Inferior parietal cortex (tissue), 1 donor: ENCODE results near the gene RUNX2.

ENCODE experiments used
- DNase-seq: peaks from one replicate; pipeline ENCODE4 v3.0.0-alpha.2; 2016; ENCODE audit errors: extremely low spot score

RUNX2 gene

GRCh38 chr6:45483021-45483420 is 154.9 kb downstream of the RUNX2 start:
- DNase-seq = no peak

- DNase-seq = no peak
Measured at GRCh38 chr6:45483501-45483900, 155.4 kb downstream of the RUNX2 start.

DNA sequence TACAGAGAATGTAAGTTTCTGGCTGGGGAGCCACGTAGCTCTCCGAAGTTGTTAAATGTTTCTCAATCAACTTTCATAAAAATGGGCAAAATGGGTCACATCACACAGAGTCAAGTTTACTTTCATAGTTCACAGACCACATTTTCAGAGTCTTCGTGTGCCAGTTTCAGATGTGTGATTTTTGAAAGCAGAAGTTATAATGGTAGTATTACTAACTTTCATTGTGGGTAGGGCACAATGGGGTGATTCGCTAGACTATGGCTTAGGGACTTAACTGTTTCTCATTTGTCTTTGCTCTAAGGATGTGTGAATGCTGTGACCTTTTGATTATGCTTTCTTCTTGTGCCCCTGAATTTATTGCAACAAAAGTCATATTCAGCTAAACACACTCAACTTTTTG is 158.6 kb downstream of the RUNX2 start:
- DNase-seq = no peak

DNA sequence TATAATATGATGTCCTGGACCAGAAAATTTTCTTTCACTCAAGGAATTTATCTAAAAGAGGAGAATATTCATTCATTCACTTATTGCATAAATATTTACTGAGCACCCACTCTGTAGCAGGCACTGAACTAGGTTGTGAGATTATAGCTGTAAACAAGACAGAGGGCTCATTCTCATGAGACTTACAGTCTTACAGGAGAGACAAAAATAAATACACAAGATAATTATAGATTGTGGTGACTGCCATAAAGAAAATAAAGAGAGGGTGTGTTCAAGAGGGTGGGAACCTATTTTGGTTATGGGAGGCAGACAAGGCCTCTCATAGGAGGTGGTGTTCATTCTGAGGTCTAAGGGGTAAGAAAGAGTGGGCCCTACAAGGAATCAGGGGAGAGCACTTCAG is 159.5 kb downstream of the RUNX2 start:
- DNase-seq = no peak

- DNase-seq = no peak
Measured at GRCh38 chr6:45488269-45488668, 160.1 kb downstream of the RUNX2 start.

DNA sequence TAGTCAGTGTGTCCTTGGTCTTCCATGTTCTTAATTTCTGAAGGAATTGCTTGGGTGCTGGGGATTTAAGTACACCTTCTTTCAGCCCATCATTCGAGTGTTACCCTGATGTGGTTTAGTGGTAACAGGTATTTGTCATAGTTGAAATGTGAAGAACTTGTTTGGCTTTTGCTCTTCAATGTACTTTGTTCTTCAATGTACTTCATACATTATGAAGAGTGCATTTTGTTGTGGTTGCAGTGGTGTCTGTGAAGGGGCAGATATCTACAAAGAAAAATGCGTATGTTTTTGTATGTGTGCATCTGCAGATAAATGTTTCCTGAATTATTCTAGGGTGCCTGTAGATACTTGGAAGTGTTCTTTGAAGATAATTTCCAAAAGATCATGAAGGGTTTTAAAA is 160.8 kb downstream of the RUNX2 start:
- DNase-seq = no peak

- no peak for DNase-seq
Measured at GRCh38 chr6:45491048-45491735, 163.1 kb downstream of the RUNX2 start.

DNA sequence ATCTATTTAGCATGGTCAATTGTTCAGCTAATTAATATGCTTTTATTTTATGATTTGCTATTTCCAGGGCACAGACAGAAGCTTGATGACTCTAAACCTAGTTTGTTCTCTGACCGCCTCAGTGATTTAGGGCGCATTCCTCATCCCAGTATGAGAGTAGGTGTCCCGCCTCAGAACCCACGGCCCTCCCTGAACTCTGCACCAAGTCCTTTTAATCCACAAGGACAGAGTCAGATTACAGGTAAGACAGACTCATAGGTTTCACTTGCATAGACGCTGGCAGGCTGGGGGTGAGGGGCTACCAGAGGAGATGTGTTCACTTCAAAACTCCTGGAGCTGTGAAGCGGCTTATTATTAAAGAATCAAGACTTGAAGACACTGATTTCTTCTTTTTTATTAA is 163.7 kb downstream of the RUNX2 start:
- DNase-seq = no peak

- DNase-seq = no peak
Measured at GRCh38 chr6:45493761-45494160, 165.6 kb downstream of the RUNX2 start.

DNA sequence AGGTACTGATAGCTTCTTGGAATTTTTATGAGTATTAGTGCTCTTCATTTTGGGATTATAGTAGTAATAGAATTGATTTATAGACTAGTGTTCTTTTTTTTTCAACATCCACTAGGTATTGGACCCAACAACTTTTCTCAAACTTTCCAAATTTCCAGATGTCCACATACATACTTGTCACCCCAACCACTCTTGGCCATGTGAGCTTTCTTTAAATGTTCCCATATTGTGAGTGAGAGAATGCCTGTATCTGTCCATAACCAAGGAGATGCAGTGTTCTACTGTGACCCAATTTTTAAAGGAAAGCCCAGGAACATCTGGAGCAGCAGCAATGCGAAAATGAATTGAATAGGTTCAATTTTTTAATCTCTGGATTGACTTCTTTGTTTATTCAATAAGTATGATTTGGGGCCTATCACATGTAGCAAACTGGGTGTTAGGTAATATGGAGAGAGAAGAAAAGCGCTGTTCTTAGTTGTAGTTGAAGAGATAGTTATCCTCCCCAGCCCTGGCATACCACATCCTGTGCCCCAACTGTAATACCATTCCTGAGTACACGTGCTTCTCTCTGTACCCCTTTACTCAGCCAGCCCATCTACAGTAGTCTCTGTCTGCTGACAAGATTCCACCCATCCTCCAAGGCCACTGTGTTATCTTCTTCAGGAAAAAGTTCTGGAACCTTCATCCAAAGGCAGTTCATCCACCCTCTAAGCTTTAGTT is 166.4 kb downstream of the RUNX2 start:
- DNase-seq = no peak

GRCh38 chr6:45495429-45496084 is 167.4 kb downstream of the RUNX2 start:
- no peak for DNase-seq

DNA sequence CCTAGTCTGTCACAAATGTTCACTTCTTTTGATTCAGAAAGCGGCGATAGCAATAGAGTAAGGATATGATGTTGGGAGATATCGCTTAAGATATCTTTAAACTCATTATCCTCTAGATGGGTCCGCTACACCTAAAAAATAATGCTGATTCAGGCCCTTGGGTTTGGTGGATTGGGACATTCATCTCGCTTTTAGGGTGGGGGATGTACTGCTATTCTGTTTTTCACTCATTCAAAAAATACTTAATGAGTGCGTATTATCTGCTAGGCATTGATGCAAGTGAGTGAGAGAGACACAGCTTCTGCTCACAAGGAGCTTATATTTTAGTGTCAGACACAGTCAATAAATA is 167.9 kb downstream of the RUNX2 start:
- no peak for DNase-seq

GRCh38 chr6:45498591-45498990 is 170.5 kb downstream of the RUNX2 start:
- no peak for DNase-seq

DNA sequence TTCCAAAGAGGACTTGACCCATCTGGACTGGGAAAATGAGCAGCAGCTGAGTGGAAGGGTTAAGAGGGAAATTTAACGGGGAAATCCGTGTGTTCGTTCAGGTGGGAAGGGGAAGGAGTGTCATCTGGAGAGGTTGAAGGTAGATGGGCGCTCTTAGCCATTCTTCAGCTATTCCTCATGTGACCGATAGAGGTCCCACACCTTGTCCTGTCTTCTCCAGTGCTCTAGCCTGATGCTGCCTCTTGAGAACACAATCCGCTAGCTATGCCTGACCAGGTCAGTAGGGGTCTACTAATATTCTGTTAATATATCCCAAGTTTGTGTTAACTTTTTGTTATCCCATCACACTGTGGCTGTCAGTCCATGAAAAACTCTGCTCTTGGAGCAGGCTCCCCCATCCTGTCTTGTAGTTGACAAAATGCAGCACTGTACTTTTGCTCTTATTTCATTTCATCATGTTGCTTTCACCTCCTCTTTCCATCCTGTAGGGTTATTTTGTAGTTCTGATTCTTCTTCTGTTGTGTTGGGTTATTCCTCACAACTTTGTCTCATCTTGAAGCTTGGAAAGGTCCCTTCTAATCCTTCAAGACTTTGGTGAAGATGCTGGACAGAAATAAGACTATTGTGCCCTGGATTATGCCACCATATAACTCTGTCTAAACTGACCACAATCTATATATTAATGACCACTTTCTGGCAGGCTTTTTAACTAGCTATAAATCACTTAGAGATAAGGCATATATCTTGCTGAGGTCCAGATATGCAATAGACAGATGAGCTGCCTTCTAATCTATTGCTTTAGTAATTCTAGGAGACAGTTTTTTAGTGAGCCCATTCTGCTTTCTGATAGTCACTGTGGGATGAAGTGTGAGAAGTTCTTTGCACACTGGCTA is 173.0 kb downstream of the RUNX2 start:
- DNase-seq = no peak

GRCh38 chr6:45502456-45502855 is 174.3 kb downstream of the RUNX2 start:
- no peak for DNase-seq

GRCh38 chr6:45504947-45505346 is 176.8 kb downstream of the RUNX2 start:
- DNase-seq = no peak

DNA sequence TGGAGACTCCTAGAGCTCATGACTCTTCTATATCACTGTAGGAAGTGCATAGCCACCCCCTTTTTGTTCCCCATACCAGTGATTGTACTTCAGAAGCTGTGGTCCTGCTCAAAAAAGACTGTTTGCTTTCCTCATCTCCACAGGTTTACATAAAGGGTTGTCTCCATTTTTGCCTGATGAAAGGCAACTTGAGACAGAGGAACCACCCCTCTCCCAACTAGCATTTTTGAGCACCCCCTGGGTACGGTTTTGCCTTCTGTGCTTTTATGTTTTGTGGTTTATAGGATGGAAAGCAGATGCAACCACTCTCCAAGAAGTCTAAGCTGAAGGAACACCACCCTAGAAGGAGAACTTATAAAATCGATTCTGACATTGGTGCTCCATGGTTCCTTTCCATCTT is 177.3 kb downstream of the RUNX2 start:
- no peak for DNase-seq

DNA sequence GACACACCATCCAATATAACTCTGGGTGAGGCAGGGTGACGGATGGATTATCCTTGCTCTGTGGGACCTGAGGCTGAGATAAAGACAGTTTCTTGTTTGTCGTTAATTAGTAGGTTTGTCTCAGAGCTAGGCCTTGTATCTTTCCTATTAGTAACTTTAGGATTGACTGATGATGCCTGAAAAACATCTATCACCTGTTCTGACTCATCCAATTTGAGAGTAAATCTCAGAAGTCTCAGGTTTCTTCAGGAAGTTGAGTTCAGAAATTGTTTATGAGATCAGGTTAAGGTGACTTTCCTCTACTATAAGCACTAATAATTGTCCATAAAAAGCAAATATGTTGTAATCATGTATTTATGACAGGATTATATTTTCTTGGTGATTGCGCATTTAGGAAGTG is 179.1 kb downstream of the RUNX2 start:
- no peak for DNase-seq

DNA sequence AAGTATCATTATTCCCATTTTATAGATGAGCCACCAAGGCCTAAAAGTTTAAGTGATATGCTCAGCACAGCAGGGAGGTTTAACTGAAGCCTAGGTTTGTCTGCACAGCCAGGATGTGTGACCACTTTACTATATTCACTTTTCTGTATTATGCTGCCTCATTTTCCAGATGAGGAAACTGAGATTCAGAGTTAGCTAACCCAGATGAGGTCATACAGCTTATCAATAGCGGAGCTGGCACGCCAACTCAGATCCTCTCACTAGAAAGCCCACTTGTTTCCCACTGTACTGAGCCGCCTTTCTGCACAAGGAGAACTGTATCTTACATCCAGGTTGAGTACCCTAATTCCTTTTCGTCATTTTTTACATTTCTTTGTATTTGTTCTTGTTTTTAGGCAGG is 181.3 kb downstream of the RUNX2 start:
- no peak for DNase-seq

GRCh38 chr6:45512717-45513116 is 184.6 kb downstream of the RUNX2 start:
- DNase-seq = no peak

- DNase-seq = no peak
Measured at GRCh38 chr6:45513213-45513618, 185.1 kb downstream of the RUNX2 start.

- no peak for DNase-seq
Measured at GRCh38 chr6:45513843-45514242, 185.7 kb downstream of the RUNX2 start.
